MM.1S (cell line): ENCODE measurements around the gene PRR15.
A peak's percentile ranks its signal among the peaks of the same experiment; 100 is the strongest.

Source experiments
- DNase-seq: peaks from one replicate; pipeline ENCODE4 v3.0.0-alpha.2; 2015
- H2AFZ ChIP-seq: fragments of 300-600 bp; sonication (generic); 2 replicates; pipeline ENCODE4 v1.6.0; 2016; ENCODE audit warnings: antibody characterized with exemption, low read length
- H3F3A ChIP-seq: fragments of 300-600 bp; sonication (generic); 2 replicates; pipeline ENCODE4 v1.6.1; 2016; ENCODE audit warnings: mild to moderate bottlenecking, antibody characterized with exemption, low read length, moderate library complexity, mixed read lengths; ENCODE audit not compliant: insufficient read depth
- H3K27ac ChIP-seq: fragments of 300-600 bp; sonication (generic); 2 replicates; pipeline ENCODE4 v1.5.1; 2016; ENCODE audit warnings: mild to moderate bottlenecking, low read length
- H3K27me3 ChIP-seq: fragments of 300-600 bp; sonication (generic); replicated peaks from 2 replicates; pipeline ENCODE4 v1.6.0; 2016; ENCODE audit warnings: low read length; ENCODE audit not compliant: insufficient read depth
- H3K36me3 ChIP-seq: fragments of 300-600 bp; sonication (generic); replicated peaks from 2 replicates; pipeline ENCODE4 v1.6.1; 2016; ENCODE audit warnings: mild to moderate bottlenecking, low read length, mixed read lengths; ENCODE audit not compliant: insufficient read depth
- H3K4me1 ChIP-seq: fragments of 300-600 bp; sonication (generic); 2 replicates; pipeline ENCODE4 v1.6.1; 2016; ENCODE audit warnings: low read length, mixed read lengths
- H3K4me2 ChIP-seq: fragments of 300-600 bp; sonication (generic); 2 replicates; pipeline ENCODE4 v1.6.0; 2016; ENCODE audit warnings: low read depth, low read length
- H3K4me3 ChIP-seq: fragments of 300-600 bp; sonication (generic); 2 replicates; pipeline ENCODE4 v1.5.1; 2016; ENCODE audit warnings: low read length, mixed read lengths
- H3K79me2 ChIP-seq: fragments of 300-600 bp; sonication (generic); 2 replicates; pipeline ENCODE4 v1.6.1; 2016; ENCODE audit warnings: mixed run types, low read length, mixed read lengths
- H3K9ac ChIP-seq: fragments of 300-600 bp; sonication (generic); 2 replicates; pipeline ENCODE4 v1.6.1; 2016; ENCODE audit warnings: low read length, mixed read lengths
- H3K9me2 ChIP-seq: fragments of 300-600 bp; sonication (generic); replicated peaks from 2 replicates; pipeline ENCODE4 v1.6.1; 2016; ENCODE audit warnings: mild to moderate bottlenecking, low read length, mixed read lengths; ENCODE audit not compliant: insufficient read depth
- H3K9me3 ChIP-seq: fragments of 300-600 bp; sonication (generic); replicated peaks from 2 replicates; pipeline ENCODE4 v1.6.1; 2016; ENCODE audit warnings: mild to moderate bottlenecking, low read length, mixed read lengths; ENCODE audit not compliant: insufficient read depth
- H4K20me1 ChIP-seq: fragments of 300-600 bp; sonication (generic); 2 replicates; pipeline ENCODE4 v1.6.1; 2016; ENCODE audit warnings: mild to moderate bottlenecking, low read length, moderate library complexity, mixed read lengths; ENCODE audit not compliant: insufficient read depth
- EZH2 ChIP-seq: fragments of 300-600 bp; sonication (generic); optimal IDR thresholded peaks from 2 replicates; pipeline ENCODE3; 2017; ENCODE audit warnings: low read depth, mild to moderate bottlenecking, antibody characterized with exemption, low read length, mixed read lengths
- EZH2phosphoT487 ChIP-seq: fragments of 300-600 bp; sonication (generic); IDR thresholded peaks from 2 replicates; pipeline ENCODE4 v1.6.1; 2018; ENCODE audit warnings: antibody characterized with exemption, low read length
- TF ChIP-seq, protein P1 (sequence below): fragments of 300-600 bp; sonication (generic); IDR thresholded peaks from 2 replicates; pipeline ENCODE4 v1.5.1; 2016; ENCODE audit warnings: antibody characterized with exemption, low read length, mixed read lengths

Gene PRR15

DNA sequence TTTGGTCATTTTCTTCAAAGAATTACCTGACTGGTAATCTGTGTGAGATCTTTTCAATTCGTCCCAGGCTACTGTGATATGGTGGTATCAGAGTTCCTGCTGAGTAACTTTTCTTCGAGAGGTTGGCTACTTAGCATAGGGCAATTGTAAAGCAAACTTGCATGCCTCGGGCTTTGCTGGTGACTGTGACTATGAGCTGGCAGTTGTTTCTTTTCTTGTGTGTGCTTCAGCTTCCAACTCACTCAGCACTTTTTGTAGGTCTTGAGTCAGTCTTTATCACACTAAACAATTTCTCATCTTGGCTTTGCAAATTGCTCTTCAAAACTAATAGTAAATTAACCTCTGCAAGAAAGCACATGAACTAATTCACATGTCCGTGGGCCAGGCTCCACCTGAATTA lies 44.3 kb downstream of the PRR15 start:
- no peaks in the 10 kb centered on the region for H3K9me3 ChIP-seq
- H4K20me1 ChIP-seq: no peaks in the 10 kb centered on the region
- H2AFZ ChIP-seq: no peak overlapping the region
- H3F3A ChIP-seq: no peaks in the 10 kb centered on the region
- H3K4me3 ChIP-seq: no peak overlapping the region
- no peaks in the 10 kb centered on the region for H3K36me3 ChIP-seq
- H3K4me1 ChIP-seq: no peaks in the 10 kb centered on the region
- no peaks in the 10 kb centered on the region for H3K79me2 ChIP-seq
- TF ChIP-seq EZH2 (no peak), EZH2phosphoT487 (no peak)
- TF ChIP-seq, protein P1, sequence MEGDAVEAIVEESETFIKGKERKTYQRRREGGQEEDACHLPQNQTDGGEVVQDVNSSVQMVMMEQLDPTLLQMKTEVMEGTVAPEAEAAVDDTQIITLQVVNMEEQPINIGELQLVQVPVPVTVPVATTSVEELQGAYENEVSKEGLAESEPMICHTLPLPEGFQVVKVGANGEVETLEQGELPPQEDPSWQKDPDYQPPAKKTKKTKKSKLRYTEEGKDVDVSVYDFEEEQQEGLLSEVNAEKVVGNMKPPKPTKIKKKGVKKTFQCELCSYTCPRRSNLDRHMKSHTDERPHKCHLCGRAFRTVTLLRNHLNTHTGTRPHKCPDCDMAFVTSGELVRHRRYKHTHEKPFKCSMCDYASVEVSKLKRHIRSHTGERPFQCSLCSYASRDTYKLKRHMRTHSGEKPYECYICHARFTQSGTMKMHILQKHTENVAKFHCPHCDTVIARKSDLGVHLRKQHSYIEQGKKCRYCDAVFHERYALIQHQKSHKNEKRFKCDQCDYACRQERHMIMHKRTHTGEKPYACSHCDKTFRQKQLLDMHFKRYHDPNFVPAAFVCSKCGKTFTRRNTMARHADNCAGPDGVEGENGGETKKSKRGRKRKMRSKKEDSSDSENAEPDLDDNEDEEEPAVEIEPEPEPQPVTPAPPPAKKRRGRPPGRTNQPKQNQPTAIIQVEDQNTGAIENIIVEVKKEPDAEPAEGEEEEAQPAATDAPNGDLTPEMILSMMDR: no peak
- no peak overlapping the region for H3K4me2 ChIP-seq
- DNase-seq: no peak
- no peak overlapping the region for H3K9ac ChIP-seq
- H3K9me2 ChIP-seq: no peaks in the 10 kb centered on the region
- H3K27ac ChIP-seq: no peak overlapping the region
- H3K27me3 ChIP-seq: no peaks in the 10 kb centered on the region

DNA sequence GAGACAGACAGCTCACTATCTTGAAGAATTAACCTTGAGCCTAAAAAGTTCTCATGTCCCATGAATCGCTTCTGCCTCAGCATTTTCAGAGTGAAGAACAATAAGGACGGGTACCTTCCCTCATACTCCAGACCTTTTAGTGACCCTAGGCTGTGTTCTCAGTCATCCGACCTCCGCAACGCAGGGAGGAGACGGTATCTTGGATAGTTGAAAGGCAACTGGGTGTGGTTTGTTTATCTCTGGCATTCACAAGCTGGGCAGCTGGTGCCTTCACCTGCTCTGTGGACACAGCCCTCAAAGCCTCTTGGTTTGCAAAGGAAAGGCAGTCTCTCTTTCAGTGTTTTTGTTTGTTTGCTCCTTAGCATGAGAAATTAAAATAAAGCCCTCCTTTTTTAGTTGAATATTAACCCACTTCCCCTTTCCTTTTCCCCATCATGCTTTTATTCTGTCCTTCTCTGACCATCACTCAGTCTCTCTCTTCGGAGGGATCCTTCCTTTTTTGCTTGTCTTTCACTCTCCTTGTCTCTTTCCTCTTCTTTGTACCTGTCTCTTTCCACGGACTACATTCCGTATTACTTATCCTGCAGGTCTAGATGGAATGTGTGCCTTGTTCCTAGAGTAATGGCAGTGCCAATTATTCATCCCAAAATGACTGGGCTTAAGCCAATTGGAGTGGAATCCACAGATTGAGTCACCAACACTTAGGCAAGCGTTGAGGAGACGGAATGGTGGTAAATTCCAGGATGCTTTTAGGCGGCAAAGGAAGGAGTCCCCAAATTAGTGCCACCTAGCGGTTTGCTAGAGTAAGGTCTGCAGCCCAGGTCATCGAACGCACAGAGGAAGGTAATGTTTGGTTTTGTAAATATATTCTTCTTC lies 45.8 kb downstream of the PRR15 start:
- Histone ChIP-seq H4K20me1 (no peaks in the 10 kb centered on the region), H2AFZ (no peak overlapping the region), H3K4me1 (no peaks in the 10 kb centered on the region), H3K36me3 (no peaks in the 10 kb centered on the region), H3K27ac (no peak overlapping the region), H3K27me3 (no peaks in the 10 kb centered on the region), H3K9me2 (no peaks in the 10 kb centered on the region), H3F3A (no peaks in the 10 kb centered on the region), H3K4me2 (no peak overlapping the region), H3K9me3 (no peaks in the 10 kb centered on the region), H3K9ac (no peak overlapping the region), H3K79me2 (no peaks in the 10 kb centered on the region), H3K4me3 (no peak overlapping the region)
- peak; percentile 24 for DNase-seq
- no peak for TF ChIP-seq EZH2phosphoT487
- TF ChIP-seq, protein P1: peak; percentile 74
- TF ChIP-seq EZH2: no peak

DNA sequence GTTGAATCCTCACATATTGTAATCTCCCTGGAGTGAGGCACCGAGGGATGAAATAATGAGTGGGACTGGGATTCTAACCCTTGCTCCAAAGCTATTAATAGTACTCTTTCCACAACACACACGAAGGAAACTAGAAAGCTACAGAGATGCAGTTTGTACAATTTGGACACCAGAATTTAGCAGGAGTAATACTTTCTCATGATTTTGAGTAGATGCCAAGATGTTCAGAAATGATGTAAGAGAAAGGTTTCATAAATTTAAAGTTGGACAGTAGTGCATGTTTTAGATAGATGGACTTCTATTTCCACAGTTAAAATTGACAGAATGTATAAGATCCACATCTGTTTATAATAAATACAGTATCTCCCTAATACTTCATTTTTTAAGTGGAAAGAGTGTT lies 46.5 kb downstream of the PRR15 start:
- DNase-seq: no peak
- no peak overlapping the region for H2AFZ ChIP-seq
- H3K4me2 ChIP-seq: no peak overlapping the region
- no peaks in the 10 kb centered on the region for H3K27me3 ChIP-seq
- H3F3A ChIP-seq: no peaks in the 10 kb centered on the region
- no peak overlapping the region for H3K27ac ChIP-seq
- TF ChIP-seq EZH2 (no peak), EZH2phosphoT487 (no peak)
- TF ChIP-seq, protein P1: no peak
- H3K9me3 ChIP-seq: no peaks in the 10 kb centered on the region
- H3K4me1 ChIP-seq: no peaks in the 10 kb centered on the region
- no peak overlapping the region for H3K9ac ChIP-seq
- no peaks in the 10 kb centered on the region for H3K79me2 ChIP-seq
- H3K9me2 ChIP-seq: no peaks in the 10 kb centered on the region
- H3K36me3 ChIP-seq: no peaks in the 10 kb centered on the region
- H4K20me1 ChIP-seq: no peaks in the 10 kb centered on the region
- H3K4me3 ChIP-seq: no peak overlapping the region
